ENCODE data around the gene ACSF3.

GRCh38 chr16:89131783-89132182 is 38.1 kb downstream of the ACSF3 start:
- TF ChIP-seq CTCF (IDR thresholded peaks at IDR 0.05; ENCODE audit: poor library complexity) (no peak), EZH2phosphoT487 (IDR thresholded peaks at IDR 0.05; ENCODE audit: low read depth, severe bottlenecking, unreplicated experiment) (no peak)

All from hepatocyte (in vitro differentiated cells).